Posterior vena cava (tissue), 2 donors: ENCODE results near the gene PPM1F. TPM values are rescaled to one million over a fixed set of nuclear protein-coding genes. Genes with fewer than 3 reads are reported as not detected.
"Not testable (repeated sequence)": the region's sequence is repeated elsewhere in the genome, so short reads cannot be mapped to it uniquely, and the experiment has no call there.

ENCODE experiments used
- DNase-seq: peaks from one replicate; pipeline ENCODE4 v3.0.0-alpha.2; 2020; ENCODE audit warnings: low spot score
- intact Hi-C, 2 donors: fragments of 100-400 bp; cut with DNase I; formaldehyde crosslinking; loops; one replicate each; pipeline versions ENCODE4 v1.14.1 to v1.14.2; 2022 to 2023
- total RNA-seq, 2 donors: library from RNA; stranded (reverse); fragmentation: NEBNext Ultra II Directional; extraction: Animal tissue kit (Norgen Biotek cat#: 25700); gene quantifications; one replicate each; pipeline ENCODE4 v1.2.1, GENCODE V29; 2021
- donor health status: DM: yes; HTN: yes; CAD: no.
- donor health status: DM: yes; HTN: yes; CAD: no.

Gene PPM1F
- total RNA-seq, 2 donors from 2014 or later: 39.4 to 55.8 TPM

- no peak for DNase-seq
- intact Hi-C loops: no loop called here
Observed at GRCh38 chr22:21876486-21877176, 76.0 kb downstream of the PPM1F start.

GRCh38 chr22:21874953-21875352 lies 77.7 kb downstream of the PPM1F start:
- DNase-seq, intact Hi-C loops: not testable (repeated sequence)

- peak; percentile 29 for DNase-seq
- intact Hi-C loops: no loop called here
Observed at GRCh38 chr22:21873619-21874018, 79.0 kb downstream of the PPM1F start.

GRCh38 chr22:21872741-21873140 lies 79.9 kb downstream of the PPM1F start:
- intact Hi-C loops: not testable (repeated sequence)
- DNase-seq: peak; percentile 53

Other genes with a start within 250 kb of the PPM1F start
- gene YPEL1, start 217.1 kb downstream of the PPM1F start, total RNA-seq: 1 to 10 TPM; 1.2 to 1.8 TPM
- 100 to 1,000 TPM; 138 to 141 TPM for gene MAPK1, start 85.2 kb downstream of the PPM1F start, total RNA-seq
- gene TOP3B, start 29.9 kb upstream of the PPM1F start, total RNA-seq: 10 to 100 TPM; 15.2 to 19.3 TPM